HepG2 (cell line): ENCODE results near the gene RBM19.

Experiments
- AGO2 ChIP-seq: fragments of 200-400 bp; formaldehyde crosslinking; optimal IDR thresholded peaks from 2 replicates; pipeline ENCODE3; 2017; ENCODE audit warnings: mild to moderate bottlenecking, low read depth, low read length, moderate library complexity
- BHLHE40 ChIP-seq: IDR thresholded peaks from 2 replicates; pipeline ENCODE4 v1.6.1; 2011; ENCODE audit warnings: low read length, improper control_type of control experiment
- CREB1 ChIP-seq, 2 experiments: fragments of 450-650 bp in 1 of 2; IDR thresholded peaks; 2 replicates each; pipeline ENCODE4 v1.6.1; 2016 to 2017; ENCODE audit warnings: control low read depth in 1 of 2, mild to moderate bottlenecking in 1 of 2, missing compliant biosample characterization in 1 of 2, missing genetic modification characterization in 1 of 2
- CTCF ChIP-seq: sonication (generic); formaldehyde crosslinking; IDR thresholded peaks from 2 replicates; pipeline ENCODE4 v1.5.0; 2020; ENCODE audit warnings: mild to moderate bottlenecking, missing genetic modification reagents, moderate library complexity
- HDAC6 ChIP-seq: fragments of 200-600 bp; sonication (generic); IDR thresholded peaks from 2 replicates; pipeline ENCODE4 v1.7.0; 2017; ENCODE audit warnings: mild to moderate bottlenecking, antibody characterized with exemption, low read length, low read depth
- NFKBIZ ChIP-seq: IDR thresholded peaks from 2 replicates; pipeline ENCODE4 v1.6.1; 2018; ENCODE audit warnings: missing genetic modification reagents, missing compliant biosample characterization
- REST ChIP-seq, 2 experiments: IDR thresholded peaks; 2 replicates each; pipeline ENCODE4 v1.6.1; 2011 to 2012; ENCODE audit warnings: low read length in 2 of 2, borderline replicate concordance in 1 of 2, low read depth in 1 of 2, mild to moderate bottlenecking in 1 of 2, moderate library complexity in 1 of 2
- STAT6 ChIP-seq: sonication (generic); formaldehyde crosslinking; IDR thresholded peaks from 2 replicates; pipeline ENCODE4 v1.4.0; 2020; ENCODE audit warnings: missing genetic modification reagents, mild to moderate bottlenecking, borderline replicate concordance
- U2AF2 ChIP-seq: fragments of 200-400 bp; formaldehyde crosslinking; IDR thresholded peaks from 2 replicates; pipeline ENCODE4 v1.6.1; 2017; ENCODE audit warnings: low read depth, mild to moderate bottlenecking, low read length
- ZBTB42 ChIP-seq: sonication (generic); formaldehyde crosslinking; IDR thresholded peaks from 2 replicates; pipeline ENCODE4 v1.5.0; 2020; ENCODE audit warnings: mild to moderate bottlenecking, missing genetic modification reagents
- ZBTB8A ChIP-seq: sonication (generic); formaldehyde crosslinking; IDR thresholded peaks from 2 replicates; pipeline ENCODE4 v1.4.0; 2020; ENCODE audit warnings: mild to moderate bottlenecking, low read depth, missing genetic modification reagents, borderline replicate concordance

GRCh38 chr12:113797535-113797868 is 168.6 kb downstream of the RBM19 start:
- TF ChIP-seq AGO2 (no peak), CREB1 (IDR thresholded peaks at IDR 0.05) (no peak), CREB1 (CRISPR knock-in tag; IDR thresholded peaks at IDR 0.05) (no peak), STAT6 (no peak), NFKBIZ (CRISPR knock-in tag) (no peak), CTCF (CRISPR knock-in tag) (no peak), U2AF2 (no peak), ZBTB42 (CRISPR knock-in tag) (no peak), BHLHE40 (no peak), ZBTB8A (no peak), REST (IDR thresholded peaks at IDR 0.05; ENCODE audit: borderline replicate concordance in 1 of 2, low read depth in 1 of 2, low read length in 2 of 2) (no peak), HDAC6 (no peak)
